H9 (cell line): ENCODE results near the gene LBH. TPM values are rescaled to one million over a fixed set of nuclear protein-coding genes. Genes with fewer than 3 reads are reported as not detected.
A peak's percentile ranks its signal among the peaks of the same experiment; 100 is the strongest.

Experiments used
- DNase-seq: peaks from one replicate; pipeline ENCODE4 v3.0.0-alpha.2; 2017
- H2AFZ ChIP-seq: one replicate; pipeline ENCODE4 v1.6.1; 2013; ENCODE audit warnings: mild to moderate bottlenecking, low read length, control low read depth, moderate library complexity
- H2AK5ac ChIP-seq: 2 replicates; pipeline ENCODE4 v1.6.1; 2013; ENCODE audit warnings: low read length, control low read depth, mixed read lengths; ENCODE audit not compliant: insufficient read length
- H2BK120ac ChIP-seq: one replicate; pipeline ENCODE4 v1.6.1; 2013; ENCODE audit warnings: low read depth, mild to moderate bottlenecking, low read length, control low read depth, inconsistent platforms; ENCODE audit not compliant: poor library complexity, severe bottlenecking
- H2BK12ac ChIP-seq: 2 replicates; pipeline ENCODE4 v1.6.1; 2013; ENCODE audit warnings: low read length, control low read depth, mixed read lengths, low read depth; ENCODE audit not compliant: insufficient read length
- H2BK15ac ChIP-seq: 2 replicates; pipeline ENCODE4 v1.6.1; 2013; ENCODE audit warnings: low read depth, low read length, control low read depth
- H2BK20ac ChIP-seq: one replicate; pipeline ENCODE4 v1.6.1; 2013; ENCODE audit warnings: low read depth, mild to moderate bottlenecking, low read length, control low read depth, inconsistent platforms; ENCODE audit not compliant: poor library complexity, severe bottlenecking
- H2BK5ac ChIP-seq: 2 replicates; pipeline ENCODE4 v1.6.1; 2013; ENCODE audit warnings: low read length, control low read depth, mixed read lengths; ENCODE audit not compliant: insufficient read length
- H3K14ac ChIP-seq: 2 replicates; pipeline ENCODE4 v1.6.1; 2013; ENCODE audit warnings: low read length, control low read depth; ENCODE audit not compliant: insufficient read depth
- H3K18ac ChIP-seq: 2 replicates; pipeline ENCODE4 v1.6.1; 2013; ENCODE audit warnings: low read depth, mild to moderate bottlenecking, mixed read lengths, low read length, control low read depth; ENCODE audit not compliant: insufficient read length
- H3K23ac ChIP-seq: 2 replicates; pipeline ENCODE4 v1.6.1; 2013; ENCODE audit warnings: low read length, control low read depth, mixed read lengths, low read depth; ENCODE audit not compliant: insufficient read length
- H3K23me2 ChIP-seq: 2 replicates; pipeline ENCODE4 v1.6.1; 2013; ENCODE audit warnings: low read depth, mild to moderate bottlenecking, mixed read lengths, low read length, control low read depth; ENCODE audit not compliant: insufficient read length, poor library complexity, severe bottlenecking
- H3K27ac ChIP-seq: 2 replicates; pipeline ENCODE4 v1.5.1; 2013; ENCODE audit warnings: low read length, control low read depth, mixed read lengths, low read depth; ENCODE audit not compliant: insufficient read length
- H3K27me3 ChIP-seq: 2 replicates; pipeline ENCODE4 v1.6.1; 2013; ENCODE audit warnings: low read length, control low read depth, inconsistent platforms; ENCODE audit not compliant: insufficient read depth
- H3K4ac ChIP-seq: 2 replicates; pipeline ENCODE4 v1.6.1; 2013; ENCODE audit warnings: low read depth, mild to moderate bottlenecking, control low read depth, inconsistent platforms, low read length, moderate library complexity
- H3K4me1 ChIP-seq: 2 replicates; pipeline ENCODE4 v1.6.1; 2013; ENCODE audit warnings: low read length, control low read depth, inconsistent platforms; ENCODE audit not compliant: insufficient read depth
- H3K4me2 ChIP-seq: 2 replicates; pipeline ENCODE4 v1.6.1; 2013; ENCODE audit warnings: low read length, control low read depth, mixed read lengths; ENCODE audit not compliant: insufficient read length, insufficient read depth
- H3K56ac ChIP-seq: 2 replicates; pipeline ENCODE4 v1.6.1; 2013; ENCODE audit warnings: low read depth, mild to moderate bottlenecking, mixed read lengths, low read length, control low read depth; ENCODE audit not compliant: insufficient read length
- H3K79me1 ChIP-seq: 2 replicates; pipeline ENCODE4 v1.6.1; 2013; ENCODE audit warnings: low read depth, mild to moderate bottlenecking, moderate library complexity, low read length, control low read depth, inconsistent platforms; ENCODE audit not compliant: insufficient read depth, poor library complexity, severe bottlenecking
- H3K79me2 ChIP-seq: 2 replicates; pipeline ENCODE4 v1.6.1; 2013; ENCODE audit warnings: low read length, control low read depth, inconsistent platforms; ENCODE audit not compliant: insufficient read depth
- H3K9ac ChIP-seq: 2 replicates; pipeline ENCODE4 v1.6.1; 2013; ENCODE audit warnings: low read length, control low read depth, mixed read lengths; ENCODE audit not compliant: insufficient read length; ENCODE audit errors: extremely low read depth
- H3K9me3 ChIP-seq: one replicate; pipeline ENCODE4 v1.6.1; 2013; ENCODE audit warnings: low read depth, low read length, inconsistent platforms; ENCODE audit not compliant: control insufficient read depth
- H3T11ph ChIP-seq: one replicate; pipeline ENCODE4 v1.6.1; 2013; ENCODE audit warnings: mild to moderate bottlenecking, low read length, control low read depth, inconsistent platforms
- H4K20me1 ChIP-seq: one replicate; pipeline ENCODE4 v1.6.1; 2013; ENCODE audit not compliant: control insufficient read depth, insufficient read length, insufficient read depth
- H4K5ac ChIP-seq: 2 replicates; pipeline ENCODE4 v1.6.1; 2013; ENCODE audit warnings: low read depth, mild to moderate bottlenecking, mixed read lengths, low read length, control low read depth; ENCODE audit not compliant: insufficient read length
- H4K8ac ChIP-seq: replicated peaks from 2 replicates; pipeline ENCODE4 v1.6.1; 2013; ENCODE audit warnings: low read length, control low read depth, mixed read lengths, low read depth; ENCODE audit not compliant: insufficient read length
- H4K91ac ChIP-seq: 2 replicates; pipeline ENCODE4 v1.6.1; 2013; ENCODE audit warnings: low read depth, mild to moderate bottlenecking, moderate library complexity, mixed read lengths, low read length, control low read depth; ENCODE audit not compliant: insufficient read length
- H3K27ac Mint-ChIP-seq, 3 experiments: 2 replicates in 2 of 3; 3 replicates in 1 of 3; pipeline ENCODE4 v1.8.0; 2020 to 2021; ENCODE audit warnings: mixed read lengths in 3 of 3, mild to moderate bottlenecking in 1 of 3, moderate library complexity in 1 of 3
- H3K27me3 Mint-ChIP-seq: 2 replicates; pipeline ENCODE4 v1.8.0; 2021; ENCODE audit warnings: low read depth, mild to moderate bottlenecking, moderate library complexity, mixed read lengths
- H3K36me3 Mint-ChIP-seq, 3 experiments: 2 replicates in 2 of 3; 3 replicates in 1 of 3; pipeline ENCODE4 v1.8.0; 2020 to 2021; ENCODE audit warnings: low read depth in 3 of 3, mixed read lengths in 3 of 3; ENCODE audit not compliant: insufficient read depth in 1 of 3
- H3K4me1 Mint-ChIP-seq, 2 experiments: 2 replicates each; pipeline ENCODE4 v1.8.0; 2020; ENCODE audit warnings: mixed read lengths in 2 of 2
- H3K4me3 Mint-ChIP-seq, 2 experiments: 2 replicates in 1 of 2; 3 replicates in 1 of 2; pipeline ENCODE4 v1.8.0; 2020 to 2021; ENCODE audit warnings: mild to moderate bottlenecking in 2 of 2, mixed read lengths in 2 of 2, moderate library complexity in 1 of 2
- H3K9me3 Mint-ChIP-seq, 2 experiments: 2 replicates in 1 of 2; 3 replicates in 1 of 2; pipeline ENCODE4 v1.8.0; 2020; ENCODE audit warnings: mild to moderate bottlenecking in 2 of 2, mixed read lengths in 2 of 2, moderate library complexity in 1 of 2
- WGBS: extraction: QIAGEN DNeasy Blood & Tissue Kit; methylation state at CpG from one replicate; pipeline ENCODE4 v1.1.7; 2013; ENCODE audit warnings: missing lambda C conversion rate, low lambda C conversion rate, mixed read lengths; ENCODE audit not compliant: insufficient read length; ENCODE audit errors: extremely low coverage; 5-methylcytosine and 5-hydroxymethylcytosine counted together
- total RNA-seq: library from RNA; stranded (reverse); gene quantifications from 2 replicates; pipeline ENCODE4 v1.2.1, GENCODE V29; 2021
- TF ChIP-seq, protein P1 (sequence below): fragments of 200-600 bp; sonication (generic); conservative IDR thresholded peaks from 3 replicates; pipeline ENCODE4 v1.8.0; 2021; ENCODE audit warnings: antibody characterized with exemption, mild to moderate bottlenecking

Gene LBH
- total RNA-seq, 1 experiment from 2014 or later = 53.0 TPM

DNA sequence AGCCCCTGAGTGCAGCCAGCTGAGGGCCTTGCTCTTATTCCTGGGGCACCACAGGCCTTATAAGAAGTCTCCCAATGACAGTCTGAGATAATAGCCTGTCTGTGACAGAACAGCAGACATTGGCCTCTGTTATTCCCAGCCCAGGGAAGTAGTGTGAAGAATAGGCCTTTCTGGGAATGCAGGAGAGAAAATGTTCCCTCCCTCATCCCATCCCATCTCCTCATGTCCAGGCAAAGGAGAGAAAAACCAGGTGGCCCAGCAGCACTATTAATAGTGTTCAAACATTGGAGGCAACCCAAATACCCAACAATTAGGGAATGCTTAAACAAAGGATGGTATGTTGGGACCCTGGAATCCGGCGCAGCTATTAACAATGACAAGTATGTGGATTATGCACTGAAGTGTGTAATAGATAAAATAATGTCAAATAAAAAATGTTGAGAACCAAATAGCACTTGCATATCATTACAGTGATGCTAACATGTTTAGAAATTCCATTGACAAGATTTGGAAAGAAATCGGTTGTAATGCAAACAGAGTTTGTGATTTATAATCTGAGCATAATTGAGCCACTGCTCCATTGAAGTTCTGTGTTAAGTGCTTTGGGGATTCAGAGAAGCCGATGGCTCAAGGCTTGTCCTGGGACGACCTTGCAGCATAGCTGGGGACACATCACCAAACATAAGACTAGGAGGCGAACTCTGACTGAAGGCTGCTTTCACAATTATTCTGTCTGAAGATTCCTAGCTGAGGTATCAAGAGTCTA is 69.3 kb downstream of the LBH start:
- Mint-ChIP-seq H3K36me3 (no peaks in the 10 kb centered on the region; a peak in 2 of 7 replicates), H3K27me3 (peaks cover 28% of the 10 kb centered on the region), H3K4me3 (no peak overlapping the region), H3K4me1 (peaks cover 38 to 39% of the 10 kb centered on the region in 2 experiments), H3K27ac (peak overlapping the region; percentile 49 to 93 (median 89); a peak in 5 of 7 replicates), H3K9me3 (no peaks in the 10 kb centered on the region)
- Histone ChIP-seq H4K5ac (no peak overlapping the region), H4K20me1 (no peaks in the 10 kb centered on the region), H3K79me2 (no peaks in the 10 kb centered on the region), H3K56ac (no peak overlapping the region), H3K4me2 (no peak overlapping the region), H3K4me1 (peaks cover 15% of the 10 kb centered on the region; the same call in 1 of the 2 replicates), H3K23ac (no peak overlapping the region), H3K23me2 (no peaks in the 10 kb centered on the region), H2AK5ac (no peak overlapping the region), H2BK20ac (no peak overlapping the region), H4K91ac (no peak overlapping the region), H3K27ac (no peak overlapping the region), H2BK5ac (no peak overlapping the region), H3K14ac (no peak overlapping the region), H3K4ac (no peak overlapping the region), H3K27me3 (no peaks in the 10 kb centered on the region; the same call in 1 of the 2 replicates), H3K9ac (no peak overlapping the region), H3K79me1 (no peaks in the 10 kb centered on the region), H3K9me3 (no peaks in the 10 kb centered on the region), H2BK120ac (no peak overlapping the region), H4K8ac (no peak overlapping the region), H3T11ph (no peak overlapping the region), H2BK15ac (no peak overlapping the region), H2BK12ac (no peak overlapping the region), H3K18ac (no peak overlapping the region), H2AFZ (no peak overlapping the region)
- DNase-seq = no peak
- TF ChIP-seq, protein P1, sequence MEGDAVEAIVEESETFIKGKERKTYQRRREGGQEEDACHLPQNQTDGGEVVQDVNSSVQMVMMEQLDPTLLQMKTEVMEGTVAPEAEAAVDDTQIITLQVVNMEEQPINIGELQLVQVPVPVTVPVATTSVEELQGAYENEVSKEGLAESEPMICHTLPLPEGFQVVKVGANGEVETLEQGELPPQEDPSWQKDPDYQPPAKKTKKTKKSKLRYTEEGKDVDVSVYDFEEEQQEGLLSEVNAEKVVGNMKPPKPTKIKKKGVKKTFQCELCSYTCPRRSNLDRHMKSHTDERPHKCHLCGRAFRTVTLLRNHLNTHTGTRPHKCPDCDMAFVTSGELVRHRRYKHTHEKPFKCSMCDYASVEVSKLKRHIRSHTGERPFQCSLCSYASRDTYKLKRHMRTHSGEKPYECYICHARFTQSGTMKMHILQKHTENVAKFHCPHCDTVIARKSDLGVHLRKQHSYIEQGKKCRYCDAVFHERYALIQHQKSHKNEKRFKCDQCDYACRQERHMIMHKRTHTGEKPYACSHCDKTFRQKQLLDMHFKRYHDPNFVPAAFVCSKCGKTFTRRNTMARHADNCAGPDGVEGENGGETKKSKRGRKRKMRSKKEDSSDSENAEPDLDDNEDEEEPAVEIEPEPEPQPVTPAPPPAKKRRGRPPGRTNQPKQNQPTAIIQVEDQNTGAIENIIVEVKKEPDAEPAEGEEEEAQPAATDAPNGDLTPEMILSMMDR = no peak
- no CpG with 5 or more reads among the region's 6 CpGs for WGBS
